HCT116 (cell line): ENCODE data around the gene SOAT2. TPM values are rescaled to one million over a fixed set of nuclear protein-coding genes. Genes with fewer than 3 reads are reported as not detected.
A peak's percentile ranks its signal among the peaks of the same experiment; 100 is the strongest.

Experiments used
- ATAC-seq: fragments of 200-7000 bp; cut with Tn5 transposase; 2 replicates; pipeline ENCODE4 v1.9.1; 2020; ENCODE audit warnings: mild to moderate bottlenecking, moderate library complexity
- BruUV-seq: library from RNA; stranded (reverse); fragments of 400-500 nt; replicated peaks from 2 replicates; lab custom pipeline; 2021; lab: Mats Ljungman, UMichigan
- CTCF ChIA-PET: fragments of 300-600 bp; sonication (Branson Sonifier 250); formaldehyde crosslinking; loops from one replicate; lab custom pipeline; 2021; ENCODE audit warnings: antibody characterized with exemption; lab: Charles Lee
- POLR2A ChIA-PET: fragments of 300-600, 350-600 bp; sonication (Branson Sonifier 250); formaldehyde crosslinking; loops from one replicate; lab custom pipeline; 2021; ENCODE audit warnings: antibody characterized with exemption; lab: Charles Lee
- RAD21 ChIA-PET, 2 experiments: fragments of 300-600 bp; sonication (Branson Sonifier 250); formaldehyde crosslinking; loops; one replicate each; lab custom pipeline; 2023; ENCODE audit warnings: low total read pairs in 2 of 2; ENCODE audit not compliant: uncharacterized antibody in 2 of 2, unreplicated experiment in 2 of 2, low non-redundant PET in 1 of 2; lab: Charles Lee
- DNase-seq: peaks from one replicate; pipeline ENCODE4 v3.0.0-alpha.2; 2010; ENCODE audit warnings: low read depth, low spot score
- H2AFZ ChIP-seq: fragments of 200-600 bp; shearing (Covaris generic), sonication (generic); 2 replicates; pipeline ENCODE4 v1.6.1; 2017; ENCODE audit warnings: low read depth, mixed run types, mixed read lengths, antibody characterized with exemption, low read length; ENCODE audit not compliant: poor library complexity, severe bottlenecking
- H3K27ac ChIP-seq: 2 replicates; pipeline ENCODE4 v1.5.1; 2012; ENCODE audit warnings: low read depth, low read length
- H3K27me3 ChIP-seq: fragments of 200-600 bp; sonication (generic); 2 replicates; pipeline ENCODE4 v1.6.1; 2016; ENCODE audit warnings: mixed run types, low read length, mixed read lengths; ENCODE audit not compliant: insufficient read depth
- H3K36me3 ChIP-seq, 2 experiments: fragments of 200-500 bp in 1 of 2; fragments of 200-600 bp in 1 of 2; sonication (Bioruptor generic) in 1 of 2; sonication (generic) in 1 of 2; 2 replicates each; pipeline versions ENCODE4 v1.5.1 to v1.6.1; 2014 to 2016; ENCODE audit warnings: low read length in 2 of 2, inconsistent platforms in 1 of 2, mixed read lengths in 1 of 2, mixed run types in 1 of 2; ENCODE audit not compliant: insufficient read depth in 2 of 2, control insufficient read depth in 1 of 2
- H3K4me1 ChIP-seq, 2 experiments: fragments of 200-600 bp in 1 of 2; sonication (generic) in 1 of 2; 2 replicates each; pipeline versions ENCODE4 v1.5.1 to v1.6.1; 2012 to 2017; ENCODE audit warnings: low read length in 2 of 2, inconsistent platforms in 1 of 2, mild to moderate bottlenecking in 1 of 2, mixed read lengths in 1 of 2, mixed run types in 1 of 2, moderate library complexity in 1 of 2; ENCODE audit not compliant: insufficient read depth in 2 of 2, control insufficient read depth in 1 of 2
- H3K4me2 ChIP-seq: fragments of 200-600 bp; sonication (generic); 2 replicates; pipeline ENCODE4 v1.6.1; 2017; ENCODE audit warnings: mixed run types, low read length, mixed read lengths
- H3K4me3 ChIP-seq, 2 experiments: fragments of 200-600 bp in 1 of 2; sonication (generic) in 1 of 2; replicated peaks in 1 of 2; 2 replicates each; pipeline ENCODE4 v1.5.1; 2011 to 2016; ENCODE audit warnings: low read length in 2 of 2, control low read depth in 1 of 2, low read depth in 1 of 2, mild to moderate bottlenecking in 1 of 2, mixed read lengths in 1 of 2, mixed run types in 1 of 2
- H3K79me2 ChIP-seq: fragments of 200-600 bp; sonication (generic); 2 replicates; pipeline ENCODE4 v1.6.1; 2017; ENCODE audit warnings: mild to moderate bottlenecking, mixed run types, low read length, moderate library complexity, mixed read lengths; ENCODE audit not compliant: insufficient read depth
- H3K9ac ChIP-seq: fragments of 200-600 bp; sonication (generic); 2 replicates; pipeline ENCODE4 v1.6.1; 2016; ENCODE audit warnings: low read length, mixed read lengths
- H3K9me2 ChIP-seq: fragments of 200-600 bp; sonication (generic), shearing (Covaris generic); 2 replicates; pipeline ENCODE4 v1.6.1; 2017; ENCODE audit warnings: mixed run types, mild to moderate bottlenecking, moderate library complexity; ENCODE audit not compliant: insufficient read depth
- H3K9me3 ChIP-seq, 2 experiments: fragments of 200-500 bp in 1 of 2; fragments of 200-600 bp in 1 of 2; sonication (Bioruptor generic) in 1 of 2; sonication (generic) in 1 of 2; 2 replicates each; pipeline ENCODE4 v1.6.1; 2014 to 2017; ENCODE audit warnings: low read length in 2 of 2, mixed read lengths in 2 of 2, inconsistent platforms in 1 of 2, low read depth in 1 of 2, mild to moderate bottlenecking in 1 of 2, mixed run types in 1 of 2, moderate library complexity in 1 of 2; ENCODE audit not compliant: control insufficient read depth in 1 of 2, insufficient read depth in 1 of 2
- H4K20me1 ChIP-seq: fragments of 200-600 bp; sonication (generic), shearing (Covaris generic); 2 replicates; pipeline ENCODE4 v1.6.1; 2017; ENCODE audit warnings: mixed run types, mild to moderate bottlenecking, moderate library complexity; ENCODE audit not compliant: insufficient read depth
- CTCF ChIP-seq, 3 experiments: fragments of 200-600 bp in 1 of 3; sonication (generic) in 1 of 3; IDR thresholded peaks in 2 of 3; conservative IDR thresholded peaks in 1 of 3; 2 replicates each; pipeline ENCODE4 v1.5.1; 2012 to 2017; ENCODE audit warnings: low read depth in 2 of 3, low read length in 2 of 3, antibody characterized with exemption in 1 of 3, borderline replicate concordance in 1 of 3, control low read depth in 1 of 3, mild to moderate bottlenecking in 1 of 3, mixed read lengths in 1 of 3, mixed run types in 1 of 3, moderate library complexity in 1 of 3; ENCODE audit not compliant: insufficient read depth in 1 of 3
- EGR1 ChIP-seq: IDR thresholded peaks from 2 replicates; pipeline ENCODE4 v1.6.1; 2012; ENCODE audit warnings: low read depth
- ELF1 ChIP-seq: IDR thresholded peaks from 2 replicates; pipeline ENCODE4 v1.6.1; 2012; ENCODE audit warnings: low read depth, borderline replicate concordance
- FOSL1 ChIP-seq: IDR thresholded peaks from 2 replicates; pipeline ENCODE4 v1.6.1; 2012; ENCODE audit warnings: low read depth
- SIN3A ChIP-seq: IDR thresholded peaks from 2 replicates; pipeline ENCODE4 v1.6.1; 2012; ENCODE audit warnings: low read depth
- SP1 ChIP-seq: IDR thresholded peaks from 2 replicates; pipeline ENCODE4 v1.6.1; 2012; ENCODE audit warnings: low read depth
- SRF ChIP-seq: IDR thresholded peaks from 2 replicates; pipeline ENCODE4 v1.6.1; 2012; ENCODE audit warnings: low read depth
- ZFX ChIP-seq: fragments of 450-650 bp; IDR thresholded peaks from 2 replicates; pipeline ENCODE4 v1.6.1; 2017
- ZNF274 ChIP-seq: fragments of 200-500 bp; sonication (Bioruptor generic); IDR thresholded peaks from 2 replicates; pipeline ENCODE4 v1.6.1; 2014; ENCODE audit warnings: mild to moderate bottlenecking, low read depth, low read length, inconsistent platforms
- intact Hi-C: fragments of 100-400 bp; cut with micrococcal nuclease; formaldehyde crosslinking; loops from 2 replicates; pipeline ENCODE4 v1.10.0; 2022
- total RNA-seq: library from RNA; stranded (reverse); gene quantifications from one replicate; pipeline ENCODE4 v1.2.1, GENCODE V29; 2021; ENCODE audit not compliant: unreplicated experiment

The SOAT2 gene
- total RNA-seq, 1 experiment from 2014 or later: 0.17 TPM

GRCh38 chr12:53063708-53064612 is 39.3 kb upstream of the SOAT2 start:
- RAD21 ChIA-PET: interaction anchor here in 1 of 2 experiments (0.6 to 3.2 kb wide), 2 partner anchors 26 to 35 kb away, joined by 3 to 27 read pairs; no protein-coding TSS in a partner anchor
- H3K4me3 ChIP-seq: no peak overlapping the region
- TSS peak; percentile 33 for BruUV-seq
- ATAC-seq (no peak), DNase-seq (no peak)
- POLR2A ChIA-PET: interaction anchor here (0.8 kb wide), 1 partner anchor 10 kb away, joined by 4 read pairs; no protein-coding TSS in a partner anchor
- H3K27ac ChIP-seq: no peak overlapping the region
- peaks cover 3% of the 10 kb centered on the region; the same call in 1 of the 2 replicates for H4K20me1 ChIP-seq
- H3K36me3 ChIP-seq: peaks cover 3 to 29% of the 10 kb centered on the region in 2 experiments; a peak in 3 of 4 replicates
- peaks cover 25 to 56% of the 10 kb centered on the region in 2 experiments for H3K4me1 ChIP-seq
- H3K79me2 ChIP-seq: no peaks in the 10 kb centered on the region
- CTCF ChIA-PET: interaction anchor here (0.8 to 3.9 kb wide), 3 partner anchors 15 to 134 kb away, joined by 3 to 110 read pairs (median 4); partner anchors contain the start of genes IGFBP6 and SPRYD3
- no peak overlapping the region for H3K9ac ChIP-seq
- H3K27me3 ChIP-seq: no peaks in the 10 kb centered on the region
- intact Hi-C loops: loop anchor here (10.0 kb wide), 1 partner anchor 221 kb away; no protein-coding TSS in a partner anchor
- H3K9me3 ChIP-seq: no peaks in the 10 kb centered on the region
- TF ChIP-seq ZFX (no peak), SIN3A (no peak), EGR1 (no peak)
- no peaks in the 10 kb centered on the region for H3K9me2 ChIP-seq
- H2AFZ ChIP-seq: no peak overlapping the region
- no peak overlapping the region for H3K4me2 ChIP-seq

GRCh38 chr12:53064613-53065436 is 38.5 kb upstream of the SOAT2 start:
- ChIA-PET CTCF (interaction anchor here (1.1 to 3.9 kb wide), 18 partner anchors 11 to 280 kb away, joined by 3 to 110 read pairs (median 8); partner anchors contain the start of genes CSAD, IGFBP6, SPRYD3 and ZNF740), RAD21 (interaction anchor here (0.6 to 3.2 kb wide), 9 partner anchors 10 to 133 kb away, joined by 3 to 30 read pairs (median 6); partner anchors contain the start of genes IGFBP6 (in 1 of the 2), SOAT2 (in 1 of the 2) and SPRYD3 (in 1 of the 2)), POLR2A (interaction anchor here (0.8 to 2.9 kb wide), 5 partner anchors 10 to 34 kb away, joined by 3 to 13 read pairs (median 4); partner anchors contain the start of genes IGFBP6 and SPRYD3)
- Histone ChIP-seq H3K9ac (no peak overlapping the region), H3K9me3 (no peaks in the 10 kb centered on the region), H3K27ac (no peak overlapping the region), H3K9me2 (no peaks in the 10 kb centered on the region), H3K27me3 (no peaks in the 10 kb centered on the region), H3K4me3 (no peak overlapping the region), H4K20me1 (peaks cover 3% of the 10 kb centered on the region; the same call in 1 of the 2 replicates), H3K4me2 (no peak overlapping the region), H3K79me2 (no peaks in the 10 kb centered on the region), H2AFZ (no peak overlapping the region), H3K4me1 (peaks cover 25 to 56% of the 10 kb centered on the region in 2 experiments), H3K36me3 (peaks cover 3 to 29% of the 10 kb centered on the region in 2 experiments; a peak in 3 of 4 replicates)
- intact Hi-C loops: loop anchor here (10.0 kb wide), 1 partner anchor 220 kb away; no protein-coding TSS in a partner anchor
- no TSS peak for BruUV-seq
- DNase-seq: no peak
- no peak for ATAC-seq
- TF ChIP-seq ELF1 (no peak), FOSL1 (no peak), ZFX (no peak), CTCF (IDR thresholded peaks at IDR 0.05 in 2 of 3, conservative IDR thresholded peaks at IDR 0.05 in 1 of 3; ENCODE audit: borderline replicate concordance in 1 of 3, insufficient read depth in 1 of 3, low read depth in 2 of 3, low read length in 2 of 3) (no peak), SP1 (no peak), ZNF274 (no peak), SRF (no peak)
